ENCODE results near the gene BSCL2. TPM values are rescaled to one million over a fixed set of nuclear protein-coding genes. Genes with fewer than 3 reads are reported as not detected.

The BSCL2 gene
- total and polyA plus RNA-seq, 4 donors: 15.1 to 40.0 (median 28.7) TPM

- Histone ChIP-seq H3K9ac (ENCODE audit: low read depth in 1 of 2, low read length in 2 of 2) (peak overlapping the region; percentile 63 to 86), H3K9me3 (ENCODE audit: control insufficient read depth in 4 of 4, low read length in 3 of 4) (no peaks in the 10 kb centered on the region), H3K27me3 (ENCODE audit: control insufficient read depth in 4 of 4, insufficient read depth in 4 of 4, low read length in 3 of 4) (no peaks in the 10 kb centered on the region), H3K4me1 (ENCODE audit: control insufficient read depth in 4 of 4, insufficient read depth in 4 of 4, low read length in 3 of 4) (peaks cover 2 to 40% (median 25%) of the 10 kb centered on the region in 4 donors), H3K36me3 (ENCODE audit: control insufficient read depth in 4 of 4, insufficient read depth in 3 of 4, low read depth in 1 of 4, low read length in 3 of 4) (peaks cover 15 to 33% (median 30%) of the 10 kb centered on the region in 4 donors), H3K4me3 (ENCODE audit: low read depth in 1 of 3, low read length in 3 of 3) (peak overlapping the region; percentile 78 to 96 (median 87)), H3K27ac (ENCODE audit: low read depth in 1 of 2, low read length in 2 of 2) (peak overlapping the region; percentile 97)
- WGBS: 0% methylated on average over 7 of the region's 7 CpGs
- no peak for DNase-seq (ENCODE audit: low spot score)
- peak; percentile 67 for TF ChIP-seq TAF1 (conservative IDR thresholded peaks at IDR 0.05)
- TF ChIP-seq MAX (IDR thresholded peaks at IDR 0.05): no peak
Measured at GRCh38 chr11:62725646-62726045, 18.4 kb upstream of the BSCL2 start.

- Histone ChIP-seq H3K9ac (ENCODE audit: low read depth in 1 of 2, low read length in 2 of 2) (no peak overlapping the region), H3K27ac (ENCODE audit: low read depth in 1 of 2, low read length in 2 of 2) (no peak overlapping the region), H3K4me3 (ENCODE audit: low read depth in 1 of 3, low read length in 3 of 3) (no peak overlapping the region), H3K36me3 (ENCODE audit: control insufficient read depth in 4 of 4, insufficient read depth in 3 of 4, low read depth in 1 of 4, low read length in 3 of 4) (peaks cover 18 to 46% (median 43%) of the 10 kb centered on the region in 4 donors), H3K9me3 (ENCODE audit: control insufficient read depth in 4 of 4, low read length in 3 of 4) (no peaks in the 10 kb centered on the region), H3K27me3 (ENCODE audit: control insufficient read depth in 4 of 4, insufficient read depth in 4 of 4, low read length in 3 of 4) (no peaks in the 10 kb centered on the region), H3K4me1 (ENCODE audit: control insufficient read depth in 4 of 4, insufficient read depth in 4 of 4, low read length in 3 of 4) (peaks cover 0 to 28% (median 19%) of the 10 kb centered on the region in 4 donors)
- 59% methylated on average over 8 of the region's 8 CpGs for WGBS
- TF ChIP-seq REST (IDR thresholded peaks at IDR 0.05): no peak
- no peak for TF ChIP-seq HNF4G (IDR thresholded peaks at IDR 0.05)
- no peak for TF ChIP-seq SP1 (IDR thresholded peaks at IDR 0.05)
- TF ChIP-seq CTCF (IDR thresholded peaks at IDR 0.05; ENCODE audit: low read depth, low read length, missing input control): no peak
- TF ChIP-seq JUND (IDR thresholded peaks at IDR 0.05): no peak
- TF ChIP-seq GABPA (IDR thresholded peaks at IDR 0.05 in 1 of 2, conservative IDR thresholded peaks at IDR 0.05 in 1 of 2): no peak
- no peak for TF ChIP-seq FOXA1 (IDR thresholded peaks at IDR 0.05)
- TF ChIP-seq HNF4A (conservative IDR thresholded peaks at IDR 0.05): no peak
- TF ChIP-seq YY1 (IDR thresholded peaks at IDR 0.05): no peak
- no peak for TF ChIP-seq EGR1 (IDR thresholded peaks at IDR 0.05; ENCODE audit: low read depth in 2 of 2)
- no peak for TF ChIP-seq RXRA (IDR thresholded peaks at IDR 0.05)
- TF ChIP-seq RAD21 (IDR thresholded peaks at IDR 0.05): no peak
- no peak for TF ChIP-seq ZBTB33 (IDR thresholded peaks at IDR 0.05)
- TF ChIP-seq TAF1 (conservative IDR thresholded peaks at IDR 0.05): no peak
- no peak for TF ChIP-seq NR2F2 (IDR thresholded peaks at IDR 0.05)
- TF ChIP-seq MAX (IDR thresholded peaks at IDR 0.05): no peak
- TF ChIP-seq ATF3 (IDR thresholded peaks at IDR 0.05): no peak
- no peak for DNase-seq (ENCODE audit: low spot score)
Measured at GRCh38 chr11:62724171-62724570, 16.9 kb upstream of the BSCL2 start.

Measured in liver (tissue), 9 donors.